ENCODE data around the gene HYLS1. TPM values are rescaled to one million over a fixed set of nuclear protein-coding genes. Genes with fewer than 3 reads are reported as not detected.

The HYLS1 gene
- total RNA-seq, 1 experiment from 2014 or later: 16.7 TPM

DNA sequence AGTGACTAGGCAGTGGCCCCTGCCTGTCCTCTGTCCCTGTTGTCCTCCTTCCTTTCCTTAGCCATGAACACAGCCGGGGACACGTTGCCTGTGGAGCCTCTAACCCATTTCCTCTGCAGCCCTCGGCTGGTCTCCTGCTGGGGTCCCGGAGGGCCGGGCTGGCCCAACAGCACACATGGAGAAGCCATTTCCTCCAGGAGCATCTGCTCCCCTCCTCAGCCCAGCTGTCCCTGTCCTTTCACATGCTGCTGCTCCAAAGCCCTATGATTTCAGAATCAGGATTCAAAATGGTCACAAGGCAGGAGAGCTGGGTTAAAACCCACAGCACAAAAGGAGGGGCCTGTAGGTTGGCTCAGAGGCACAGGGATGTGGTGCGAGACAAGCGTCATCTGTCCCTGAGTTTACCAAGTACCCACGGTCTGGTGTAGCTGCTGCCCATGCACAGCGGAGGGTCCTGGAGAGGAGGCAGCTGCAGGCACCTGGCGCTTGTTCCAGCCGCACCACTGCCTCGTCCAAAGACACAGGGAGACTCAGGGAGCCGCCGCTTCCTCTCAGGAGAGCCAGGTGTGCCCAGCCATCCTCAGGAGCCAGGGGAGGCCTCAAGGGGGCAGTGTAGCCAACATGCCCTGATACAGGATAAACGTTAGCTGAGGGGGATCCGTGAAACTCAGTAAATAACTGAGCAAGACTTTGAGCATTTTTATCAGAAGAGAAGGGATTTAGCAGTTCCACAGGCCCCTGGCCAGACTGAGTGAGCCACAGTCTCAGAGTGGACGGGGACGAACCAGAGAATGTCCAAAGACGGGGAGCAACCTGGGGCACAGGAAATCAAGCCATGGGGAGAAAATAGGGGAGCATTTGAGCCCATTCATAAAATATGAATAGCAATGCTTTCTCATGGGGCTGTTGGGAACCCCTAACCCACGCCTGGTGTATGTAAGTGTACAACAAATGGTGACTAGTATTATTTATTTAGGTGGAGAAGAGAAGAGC, 54.4 kb downstream of the HYLS1 start:
- no peaks in the 10 kb centered on the region for H3K4me1 ChIP-seq (replicated peaks; ENCODE audit: insufficient read depth)
- intact Hi-C loops (cut with micrococcal nuclease; ENCODE audit: unreplicated experiment): loop anchor here (1.0 to 5.0 kb wide), 2 partner anchors 120 to 252 kb away; partner anchors contain the start of gene CDON
- BruUV-seq (replicated peaks): no TSS peak
- POLR2A ChIA-PET (ENCODE audit: unreplicated experiment): interaction anchor here (0.5 kb wide), 1 partner anchor 301 kb away, joined by 3 read pairs; no protein-coding TSS in a partner anchor
- no peaks in the 10 kb centered on the region for H3K9me3 ChIP-seq (ENCODE audit: insufficient read depth, low read depth)
- H3K27me3 ChIP-seq (ENCODE audit: insufficient read depth, low read depth): no peaks in the 10 kb centered on the region
- no peaks in the 10 kb centered on the region for H4K20me1 ChIP-seq (ENCODE audit: insufficient read depth)
- CTCF ChIA-PET: no interaction called here
- no peaks in the 10 kb centered on the region for H3K36me3 ChIP-seq (ENCODE audit: low read depth)
- TF ChIP-seq EZH2 (IDR thresholded peaks at IDR 0.05; ENCODE audit: low read depth): no peak
- TF ChIP-seq, protein P1, sequence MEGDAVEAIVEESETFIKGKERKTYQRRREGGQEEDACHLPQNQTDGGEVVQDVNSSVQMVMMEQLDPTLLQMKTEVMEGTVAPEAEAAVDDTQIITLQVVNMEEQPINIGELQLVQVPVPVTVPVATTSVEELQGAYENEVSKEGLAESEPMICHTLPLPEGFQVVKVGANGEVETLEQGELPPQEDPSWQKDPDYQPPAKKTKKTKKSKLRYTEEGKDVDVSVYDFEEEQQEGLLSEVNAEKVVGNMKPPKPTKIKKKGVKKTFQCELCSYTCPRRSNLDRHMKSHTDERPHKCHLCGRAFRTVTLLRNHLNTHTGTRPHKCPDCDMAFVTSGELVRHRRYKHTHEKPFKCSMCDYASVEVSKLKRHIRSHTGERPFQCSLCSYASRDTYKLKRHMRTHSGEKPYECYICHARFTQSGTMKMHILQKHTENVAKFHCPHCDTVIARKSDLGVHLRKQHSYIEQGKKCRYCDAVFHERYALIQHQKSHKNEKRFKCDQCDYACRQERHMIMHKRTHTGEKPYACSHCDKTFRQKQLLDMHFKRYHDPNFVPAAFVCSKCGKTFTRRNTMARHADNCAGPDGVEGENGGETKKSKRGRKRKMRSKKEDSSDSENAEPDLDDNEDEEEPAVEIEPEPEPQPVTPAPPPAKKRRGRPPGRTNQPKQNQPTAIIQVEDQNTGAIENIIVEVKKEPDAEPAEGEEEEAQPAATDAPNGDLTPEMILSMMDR (conservative IDR thresholded peaks at IDR 0.05): peak; percentile 81
- no peaks in the 10 kb centered on the region for H3K79me2 ChIP-seq (ENCODE audit: low read depth)
- DNase-seq: peak in 1 of 2 experiments; percentile 51
- H3K4me3 ChIP-seq: no peak overlapping the region
- no peak overlapping the region for H2AFZ ChIP-seq
- no peak overlapping the region for H3K27ac ChIP-seq
- no peaks in the 10 kb centered on the region for H3F3A ChIP-seq (ENCODE audit: insufficient read depth, low read depth)
- no peaks in the 10 kb centered on the region for H3K9me2 ChIP-seq (ENCODE audit: insufficient read depth)
- peak overlapping the region; percentile 39; the same call in 1 of the 2 replicates for H3K4me2 ChIP-seq

DNA sequence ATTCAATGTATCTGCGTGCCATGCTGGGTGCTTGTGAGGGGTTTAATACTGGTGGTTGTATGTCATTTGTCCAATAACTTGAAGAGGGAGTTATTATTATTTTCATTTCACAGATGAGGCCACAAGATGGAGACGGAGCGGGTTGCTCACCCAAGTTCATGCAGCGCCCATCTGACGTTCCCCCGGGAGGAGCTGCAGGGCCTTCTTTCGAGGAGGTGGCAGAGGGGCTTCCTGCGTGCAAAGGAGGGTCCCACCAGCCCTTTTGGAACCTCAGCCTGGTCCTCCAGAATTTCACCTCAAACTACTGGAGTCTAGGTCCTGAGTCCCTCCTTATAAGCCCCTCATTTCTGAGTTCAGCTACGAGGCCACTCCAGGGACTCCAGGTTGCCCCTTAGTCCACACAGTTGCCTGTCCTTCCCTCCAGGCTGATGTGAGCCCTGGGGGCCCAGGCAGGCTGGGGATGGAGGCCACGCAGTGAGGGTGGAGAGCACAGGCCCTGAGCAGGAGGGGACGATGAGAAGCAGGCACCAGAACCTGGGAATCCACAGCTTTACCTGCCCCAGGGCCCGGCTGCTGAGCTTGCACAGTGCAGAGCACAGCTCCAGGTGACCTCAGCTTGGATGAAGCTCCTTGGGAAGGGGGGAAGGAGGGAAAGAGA, 55.4 kb downstream of the HYLS1 start:
- Histone ChIP-seq H3K4me3 (no peak overlapping the region), H3F3A (ENCODE audit: insufficient read depth, low read depth) (no peaks in the 10 kb centered on the region), H2AFZ (no peak overlapping the region), H3K27me3 (ENCODE audit: insufficient read depth, low read depth) (no peaks in the 10 kb centered on the region), H3K79me2 (ENCODE audit: low read depth) (no peaks in the 10 kb centered on the region), H3K9me3 (ENCODE audit: insufficient read depth, low read depth) (no peaks in the 10 kb centered on the region), H4K20me1 (ENCODE audit: insufficient read depth) (no peaks in the 10 kb centered on the region), H3K36me3 (ENCODE audit: low read depth) (no peaks in the 10 kb centered on the region), H3K4me2 (no peak overlapping the region), H3K27ac (no peak overlapping the region), H3K4me1 (replicated peaks; ENCODE audit: insufficient read depth) (no peaks in the 10 kb centered on the region), H3K9me2 (ENCODE audit: insufficient read depth) (no peaks in the 10 kb centered on the region)
- TF ChIP-seq, protein P1 (conservative IDR thresholded peaks at IDR 0.05): no peak
- no peak for DNase-seq
- POLR2A ChIA-PET (ENCODE audit: unreplicated experiment): no interaction called here
- BruUV-seq (replicated peaks): no TSS peak
- CTCF ChIA-PET: interaction anchor here (0.6 kb wide), 1 partner anchor 226 kb away, joined by 3 read pairs; no protein-coding TSS in a partner anchor
- intact Hi-C loops (cut with micrococcal nuclease; ENCODE audit: unreplicated experiment): loop anchor here (1.0 to 5.0 kb wide), 2 partner anchors 119 to 251 kb away; partner anchors contain the start of gene CDON

DNA sequence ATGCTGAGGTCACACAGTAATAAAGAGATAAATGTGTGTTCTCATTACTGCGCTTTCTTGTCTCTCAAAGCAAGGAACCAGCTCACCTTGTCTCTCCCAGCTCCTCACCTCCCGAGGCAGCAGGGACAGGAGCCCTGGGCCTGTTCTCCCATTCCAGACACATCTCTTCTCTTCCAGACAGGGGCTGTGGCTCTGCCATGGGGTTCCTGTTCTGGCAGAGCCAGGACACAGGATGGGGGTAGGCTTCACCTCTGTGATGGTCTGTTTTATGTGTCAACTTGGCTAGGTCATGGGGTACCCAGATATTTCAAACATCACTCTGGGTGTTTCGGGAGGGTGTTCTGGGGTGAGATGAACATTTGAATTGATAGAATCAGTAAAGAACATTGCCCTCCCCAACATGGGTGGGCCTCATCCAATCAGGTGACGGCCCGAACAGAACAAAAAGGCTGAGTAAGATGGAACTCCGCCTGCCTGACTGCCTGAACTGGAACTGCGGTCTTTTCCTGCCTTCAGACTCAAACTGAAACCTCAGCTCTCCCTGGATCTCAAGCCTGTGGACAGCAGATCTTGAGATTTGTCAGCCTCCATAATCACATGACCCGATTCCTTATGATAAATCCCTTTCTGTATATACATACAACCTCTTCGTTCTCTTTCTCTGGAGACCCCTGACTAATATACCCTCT, 56.3 kb downstream of the HYLS1 start:
- POLR2A ChIA-PET (ENCODE audit: unreplicated experiment): no interaction called here
- Histone ChIP-seq H3F3A (ENCODE audit: insufficient read depth, low read depth) (no peaks in the 10 kb centered on the region), H3K27me3 (ENCODE audit: insufficient read depth, low read depth) (no peaks in the 10 kb centered on the region), H4K20me1 (ENCODE audit: insufficient read depth) (no peaks in the 10 kb centered on the region), H3K27ac (no peak overlapping the region), H3K4me2 (no peak overlapping the region), H3K36me3 (ENCODE audit: low read depth) (no peaks in the 10 kb centered on the region), H3K9me3 (ENCODE audit: insufficient read depth, low read depth) (no peaks in the 10 kb centered on the region), H3K4me3 (no peak overlapping the region), H2AFZ (no peak overlapping the region), H3K79me2 (ENCODE audit: low read depth) (no peaks in the 10 kb centered on the region), H3K9me2 (ENCODE audit: insufficient read depth) (no peaks in the 10 kb centered on the region), H3K4me1 (replicated peaks; ENCODE audit: insufficient read depth) (no peaks in the 10 kb centered on the region)
- no TSS peak for BruUV-seq (replicated peaks)
- DNase-seq: no peak
- TF ChIP-seq, protein P1 (conservative IDR thresholded peaks at IDR 0.05): no peak
- no peak for TF ChIP-seq EZH2 (IDR thresholded peaks at IDR 0.05; ENCODE audit: low read depth)
- CTCF ChIA-PET: no interaction called here
- intact Hi-C loops (cut with micrococcal nuclease; ENCODE audit: unreplicated experiment): loop anchor here (5.0 kb wide), 1 partner anchor 118 kb away; the partner anchor contains the start of gene CDON
